ENCODE results near the gene BAG1. TPM values are rescaled to one million over a fixed set of nuclear protein-coding genes. Genes with fewer than 3 reads are reported as not detected.
A peak's percentile ranks its signal among the peaks of the same experiment; 100 is the strongest.

BAG1 gene
- total and polyA plus RNA-seq, 2 experiments from 2014 or later, result 44.7 to 55.4 TPM

DNA sequence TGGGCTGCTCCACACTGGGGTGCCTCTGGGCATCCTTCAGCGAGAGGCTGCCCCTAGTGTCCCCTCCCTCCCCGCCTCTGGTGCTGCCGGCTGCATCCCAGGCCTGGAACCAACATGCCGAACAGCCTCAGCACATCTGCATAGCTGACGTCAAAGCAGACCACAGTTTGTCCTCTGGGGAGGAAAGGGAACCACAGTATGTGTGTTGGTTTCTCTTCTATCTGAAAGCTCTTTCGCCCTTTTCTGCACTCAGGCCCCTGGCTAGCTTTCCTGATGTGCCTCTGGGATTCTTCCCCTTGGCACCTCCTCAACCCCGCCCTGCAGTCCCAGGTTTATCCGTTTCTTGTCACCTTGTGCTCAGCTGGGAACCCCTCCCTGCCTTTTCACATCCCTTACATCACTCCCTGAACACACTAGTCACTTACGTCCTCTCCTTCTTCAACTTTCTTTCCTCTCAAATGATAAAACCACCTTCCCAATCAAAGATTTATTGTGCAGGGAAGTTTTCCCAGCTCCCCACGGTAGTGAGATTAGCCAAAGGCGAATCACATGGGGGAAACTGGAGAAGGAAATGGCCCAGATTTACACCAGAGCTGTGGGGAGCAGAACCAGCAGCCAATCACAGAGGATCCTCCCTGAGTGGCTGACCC, 61.8 kb downstream of the BAG1 start (continued):
- TF ChIP-seq, protein P1, sequence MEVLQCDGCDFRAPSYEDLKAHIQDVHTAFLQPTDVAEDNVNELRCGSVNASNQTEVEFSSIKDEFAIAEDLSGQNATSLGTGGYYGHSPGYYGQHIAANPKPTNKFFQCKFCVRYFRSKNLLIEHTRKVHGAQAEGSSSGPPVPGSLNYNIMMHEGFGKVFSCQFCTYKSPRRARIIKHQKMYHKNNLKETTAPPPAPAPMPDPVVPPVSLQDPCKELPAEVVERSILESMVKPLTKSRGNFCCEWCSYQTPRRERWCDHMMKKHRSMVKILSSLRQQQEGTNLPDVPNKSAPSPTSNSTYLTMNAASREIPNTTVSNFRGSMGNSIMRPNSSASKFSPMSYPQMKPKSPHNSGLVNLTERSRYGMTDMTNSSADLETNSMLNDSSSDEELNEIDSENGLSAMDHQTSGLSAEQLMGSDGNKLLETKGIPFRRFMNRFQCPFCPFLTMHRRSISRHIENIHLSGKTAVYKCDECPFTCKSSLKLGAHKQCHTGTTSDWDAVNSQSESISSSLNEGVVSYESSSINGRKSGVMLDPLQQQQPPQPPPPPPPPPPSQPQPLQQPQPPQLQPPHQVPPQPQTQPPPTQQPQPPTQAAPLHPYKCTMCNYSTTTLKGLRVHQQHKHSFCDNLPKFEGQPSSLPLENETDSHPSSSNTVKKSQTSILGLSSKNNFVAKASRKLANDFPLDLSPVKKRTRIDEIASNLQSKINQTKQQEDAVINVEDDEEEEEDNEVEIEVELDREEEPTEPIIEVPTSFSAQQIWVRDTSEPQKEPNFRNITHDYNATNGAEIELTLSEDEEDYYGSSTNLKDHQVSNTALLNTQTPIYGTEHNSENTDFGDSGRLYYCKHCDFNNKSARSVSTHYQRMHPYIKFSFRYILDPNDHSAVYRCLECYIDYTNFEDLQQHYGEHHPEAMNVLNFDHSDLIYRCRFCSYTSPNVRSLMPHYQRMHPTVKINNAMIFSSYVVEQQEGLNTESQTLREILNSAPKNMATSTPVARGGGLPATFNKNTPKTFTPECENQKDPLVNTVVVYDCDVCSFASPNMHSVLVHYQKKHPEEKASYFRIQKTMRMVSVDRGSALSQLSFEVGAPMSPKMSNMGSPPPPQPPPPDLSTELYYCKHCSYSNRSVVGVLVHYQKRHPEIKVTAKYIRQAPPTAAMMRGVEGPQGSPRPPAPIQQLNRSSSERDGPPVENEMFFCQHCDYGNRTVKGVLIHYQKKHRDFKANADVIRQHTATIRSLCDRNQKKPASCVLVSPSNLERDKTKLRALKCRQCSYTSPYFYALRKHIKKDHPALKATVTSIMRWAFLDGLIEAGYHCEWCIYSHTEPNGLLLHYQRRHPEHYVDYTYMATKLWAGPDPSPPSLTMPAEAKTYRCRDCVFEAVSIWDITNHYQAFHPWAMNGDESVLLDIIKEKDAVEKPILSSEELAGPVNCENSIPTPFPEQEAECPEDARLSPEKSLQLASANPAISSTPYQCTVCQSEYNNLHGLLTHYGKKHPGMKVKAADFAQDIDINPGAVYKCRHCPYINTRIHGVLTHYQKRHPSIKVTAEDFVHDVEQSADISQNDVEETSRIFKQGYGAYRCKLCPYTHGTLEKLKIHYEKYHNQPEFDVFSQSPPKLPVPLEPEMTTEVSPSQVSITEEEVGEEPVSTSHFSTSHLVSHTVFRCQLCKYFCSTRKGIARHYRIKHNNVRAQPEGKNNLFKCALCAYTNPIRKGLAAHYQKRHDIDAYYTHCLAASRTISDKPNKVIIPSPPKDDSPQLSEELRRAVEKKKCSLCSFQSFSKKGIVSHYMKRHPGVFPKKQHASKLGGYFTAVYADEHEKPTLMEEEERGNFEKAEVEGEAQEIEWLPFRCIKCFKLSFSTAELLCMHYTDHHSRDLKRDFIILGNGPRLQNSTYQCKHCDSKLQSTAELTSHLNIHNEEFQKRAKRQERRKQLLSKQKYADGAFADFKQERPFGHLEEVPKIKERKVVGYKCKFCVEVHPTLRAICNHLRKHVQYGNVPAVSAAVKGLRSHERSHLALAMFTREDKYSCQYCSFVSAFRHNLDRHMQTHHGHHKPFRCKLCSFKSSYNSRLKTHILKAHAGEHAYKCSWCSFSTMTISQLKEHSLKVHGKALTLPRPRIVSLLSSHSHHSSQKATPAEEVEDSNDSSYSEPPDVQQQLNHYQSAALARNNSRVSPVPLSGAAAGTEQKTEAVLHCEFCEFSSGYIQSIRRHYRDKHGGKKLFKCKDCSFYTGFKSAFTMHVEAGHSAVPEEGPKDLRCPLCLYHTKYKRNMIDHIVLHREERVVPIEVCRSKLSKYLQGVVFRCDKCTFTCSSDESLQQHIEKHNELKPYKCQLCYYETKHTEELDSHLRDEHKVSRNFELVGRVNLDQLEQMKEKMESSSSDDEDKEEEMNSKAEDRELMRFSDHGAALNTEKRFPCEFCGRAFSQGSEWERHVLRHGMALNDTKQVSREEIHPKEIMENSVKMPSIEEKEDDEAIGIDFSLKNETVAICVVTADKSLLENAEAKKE (CRISPR knock-in tag; IDR thresholded peaks at IDR 0.05), result no peak
- no peak for TF ChIP-seq EZH2phosphoT487 (IDR thresholded peaks at IDR 0.05; ENCODE audit: unreplicated experiment)
- TF ChIP-seq CREB1 (CRISPR knock-in tag; IDR thresholded peaks at IDR 0.05; ENCODE audit: low read depth), result 0 out of 2 replicates have a peak, but pooled peaks have one; percentile 25
- TF ChIP-seq, protein P2, sequence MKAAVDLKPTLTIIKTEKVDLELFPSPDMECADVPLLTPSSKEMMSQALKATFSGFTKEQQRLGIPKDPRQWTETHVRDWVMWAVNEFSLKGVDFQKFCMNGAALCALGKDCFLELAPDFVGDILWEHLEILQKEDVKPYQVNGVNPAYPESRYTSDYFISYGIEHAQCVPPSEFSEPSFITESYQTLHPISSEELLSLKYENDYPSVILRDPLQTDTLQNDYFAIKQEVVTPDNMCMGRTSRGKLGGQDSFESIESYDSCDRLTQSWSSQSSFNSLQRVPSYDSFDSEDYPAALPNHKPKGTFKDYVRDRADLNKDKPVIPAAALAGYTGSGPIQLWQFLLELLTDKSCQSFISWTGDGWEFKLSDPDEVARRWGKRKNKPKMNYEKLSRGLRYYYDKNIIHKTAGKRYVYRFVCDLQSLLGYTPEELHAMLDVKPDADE (IDR thresholded peaks at IDR 0.05), result no peak
- no peak for TF ChIP-seq EZH2 (IDR thresholded peaks at IDR 0.05; ENCODE audit: low read depth, unreplicated experiment)

Other genes with a start within 250 kb of the BAG1 start
- 95.4 and 102 TPM in 2 replicates for gene DNAJA1, start 239.4 kb downstream of the BAG1 start, total RNA-seq (2014; rRNA removed; shearing (Covaris generic))
- gene DNAJA1, start 239.4 kb downstream of the BAG1 start, polyA plus RNA-seq (2016; fragmentation: Nextera tagmentation; extraction: Ambion mirVana), result 104 and 115 TPM in 2 replicates
- gene SMU1, start 188.0 kb downstream of the BAG1 start, total RNA-seq (2014; rRNA removed; shearing (Covaris generic)), result 23.3 and 23.8 TPM in 2 replicates
- gene SMU1, start 188.0 kb downstream of the BAG1 start, polyA plus RNA-seq (2016; fragmentation: Nextera tagmentation; extraction: Ambion mirVana), result 12.8 and 14.3 TPM in 2 replicates
- 14.7 and 15.8 TPM in 2 replicates for gene B4GALT1, start 97.4 kb downstream of the BAG1 start, total RNA-seq (2014; rRNA removed; shearing (Covaris generic))
- gene B4GALT1, start 97.4 kb downstream of the BAG1 start, polyA plus RNA-seq (2016; fragmentation: Nextera tagmentation; extraction: Ambion mirVana), result 6.3 and 7.0 TPM in 2 replicates
- gene SPINK4, start 24.5 kb downstream of the BAG1 start, total RNA-seq (2014; rRNA removed; shearing (Covaris generic)), result not detected in 2 replicates
- not detected in 2 replicates for gene SPINK4, start 24.5 kb downstream of the BAG1 start, polyA plus RNA-seq (2016; fragmentation: Nextera tagmentation; extraction: Ambion mirVana)
- 30.9 and 33.4 TPM in 2 replicates for gene CHMP5, start 341 bp upstream of the BAG1 start, total RNA-seq (2014; rRNA removed; shearing (Covaris generic))
- gene CHMP5, start 341 bp upstream of the BAG1 start, polyA plus RNA-seq (2016; fragmentation: Nextera tagmentation; extraction: Ambion mirVana), result 68.5 and 77.8 TPM in 2 replicates
- 26.1 and 29.7 TPM in 2 replicates for gene NFX1, start 25.8 kb upstream of the BAG1 start, total RNA-seq (2014; rRNA removed; shearing (Covaris generic))
- 11.9 and 13.9 TPM in 2 replicates for gene NFX1, start 25.8 kb upstream of the BAG1 start, polyA plus RNA-seq (2016; fragmentation: Nextera tagmentation; extraction: Ambion mirVana)
- gene AQP7, start 137.9 kb upstream of the BAG1 start, total RNA-seq (2014; rRNA removed; shearing (Covaris generic)), result not detected in 2 replicates
- not detected in 2 replicates for gene AQP7, start 137.9 kb upstream of the BAG1 start, polyA plus RNA-seq (2016; fragmentation: Nextera tagmentation; extraction: Ambion mirVana)
- gene AQP3, start 182.9 kb upstream of the BAG1 start, total RNA-seq (2014; rRNA removed; shearing (Covaris generic)), result 3.5 and 3.8 TPM in 2 replicates
- 1.4 and 1.6 TPM in 2 replicates for gene AQP3, start 182.9 kb upstream of the BAG1 start, polyA plus RNA-seq (2016; fragmentation: Nextera tagmentation; extraction: Ambion mirVana)
- gene NOL6, start 209.2 kb upstream of the BAG1 start, total RNA-seq (2014; rRNA removed; shearing (Covaris generic)), result 54.1 and 58.4 TPM in 2 replicates
- gene NOL6, start 209.2 kb upstream of the BAG1 start, polyA plus RNA-seq (2016; fragmentation: Nextera tagmentation; extraction: Ambion mirVana), result 25.0 and 28.7 TPM in 2 replicates